HG02798 (cell line): ENCODE data around the gene C17orf100.

Experiments
- ATAC-seq: cut with Tn5 transposase; IDR thresholded peaks from one replicate; pipeline ENCODE4 v1.9.1; 2021; ENCODE audit warnings: mild to moderate bottlenecking; ENCODE audit not compliant: unreplicated experiment, poor library complexity

Gene C17orf100

DNA sequence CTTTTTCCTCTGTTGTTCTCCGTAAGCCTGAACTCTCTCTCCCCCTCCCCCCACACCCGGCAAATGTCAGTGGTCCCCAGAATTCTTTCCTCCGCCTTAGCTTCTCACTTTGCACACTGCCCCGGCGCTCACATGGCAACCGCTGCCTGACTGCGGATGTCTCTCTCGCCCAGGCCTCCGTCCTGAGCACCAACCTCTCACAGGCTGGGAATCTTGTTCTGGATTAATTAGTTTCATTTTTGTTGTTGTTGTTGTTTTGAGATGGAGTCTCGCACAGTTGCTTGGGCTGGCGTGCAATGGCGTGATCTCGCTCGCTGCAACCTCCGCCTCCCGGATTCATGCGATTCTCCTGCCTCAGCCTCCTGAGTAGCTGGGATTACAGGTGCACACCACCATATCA lies 16.7 kb downstream of the C17orf100 start:
- ATAC-seq = no peak

DNA sequence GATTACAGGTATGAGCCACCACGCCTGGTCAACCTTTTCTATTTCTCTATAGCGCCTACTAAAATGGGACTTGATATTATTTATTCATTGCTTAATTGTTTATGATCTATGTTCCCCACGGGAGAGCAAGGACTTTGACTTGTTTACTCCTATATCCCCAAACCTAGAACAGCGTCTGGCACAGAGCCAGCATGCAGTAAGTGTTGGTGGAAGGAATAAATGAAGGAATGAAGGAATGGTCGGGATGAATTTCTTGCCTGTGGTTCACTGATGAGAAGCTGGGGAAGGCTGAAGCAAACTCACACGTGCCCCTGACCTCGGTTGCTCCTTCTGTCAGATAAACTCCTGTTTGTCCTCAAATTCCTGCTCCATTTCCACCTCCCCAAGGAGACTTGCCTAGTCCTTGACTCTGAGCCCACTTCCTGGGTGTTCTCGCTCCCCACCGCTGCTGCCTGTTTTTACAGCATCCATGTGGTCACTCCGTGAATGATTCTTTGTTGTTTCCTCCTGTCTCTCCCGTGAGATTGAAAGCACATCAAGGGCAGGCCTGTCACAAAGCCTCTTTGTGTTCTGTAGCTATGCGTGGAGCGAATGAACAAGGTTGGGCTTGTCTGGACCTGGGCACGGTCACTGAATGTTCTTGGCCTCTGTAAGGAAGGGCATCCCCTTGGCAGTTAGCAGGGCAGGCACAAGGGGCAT lies 17.3 kb downstream of the C17orf100 start:
- no peak for ATAC-seq

DNA sequence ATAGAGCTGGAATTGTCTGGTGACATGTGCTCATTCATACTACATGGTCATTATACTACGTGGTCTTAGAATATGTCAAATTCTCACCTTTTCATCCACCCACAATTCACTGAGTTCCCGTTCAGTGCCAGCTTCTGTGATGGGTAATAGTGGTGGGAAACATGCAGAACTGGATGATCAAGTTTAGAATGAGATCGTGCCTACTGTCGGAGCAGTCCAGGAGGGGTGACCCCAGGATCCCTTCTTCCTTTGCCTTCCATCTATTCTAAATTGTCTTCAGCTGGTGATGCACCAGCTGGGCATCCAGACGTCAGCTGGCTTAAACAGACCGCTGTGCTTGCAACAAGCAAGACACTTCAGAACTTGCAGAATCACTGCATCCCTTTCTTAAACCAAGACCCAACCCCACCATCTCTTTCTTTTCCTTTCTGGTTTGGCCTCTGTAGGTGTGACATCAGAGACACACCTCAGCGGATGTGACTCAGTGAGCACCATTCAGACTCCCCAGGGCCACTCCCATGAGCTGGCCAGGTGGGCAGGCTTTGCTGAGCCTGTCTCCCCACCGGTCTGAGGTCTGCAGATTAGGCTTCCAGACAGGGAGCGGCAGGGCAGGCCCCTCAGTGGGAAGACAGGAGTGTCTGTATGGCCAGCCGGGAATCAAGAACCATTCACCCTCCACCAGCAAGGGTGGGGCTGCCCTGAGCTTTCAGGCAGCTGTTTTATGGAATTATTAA lies 18.1 kb downstream of the C17orf100 start:
- no peak for ATAC-seq

DNA sequence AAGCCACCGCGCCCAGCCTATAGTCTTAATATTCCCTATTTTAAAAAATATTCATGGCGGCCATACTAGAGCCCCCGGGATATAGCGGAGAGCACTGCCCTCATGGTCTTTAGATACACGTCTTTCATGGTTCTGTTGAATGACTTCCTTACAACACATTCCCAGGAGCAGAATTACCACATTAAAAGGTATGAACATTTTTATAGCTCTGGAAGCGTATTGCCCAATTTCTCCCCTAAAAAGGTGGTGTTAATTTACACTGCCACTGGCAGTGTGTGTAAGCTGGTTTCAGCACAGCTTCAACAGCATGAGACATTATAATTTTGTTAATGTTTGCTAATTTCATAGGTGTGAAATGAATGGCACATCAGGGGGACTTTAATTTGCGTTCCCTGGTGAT lies 19.0 kb downstream of the C17orf100 start:
- ATAC-seq = no peak

DNA sequence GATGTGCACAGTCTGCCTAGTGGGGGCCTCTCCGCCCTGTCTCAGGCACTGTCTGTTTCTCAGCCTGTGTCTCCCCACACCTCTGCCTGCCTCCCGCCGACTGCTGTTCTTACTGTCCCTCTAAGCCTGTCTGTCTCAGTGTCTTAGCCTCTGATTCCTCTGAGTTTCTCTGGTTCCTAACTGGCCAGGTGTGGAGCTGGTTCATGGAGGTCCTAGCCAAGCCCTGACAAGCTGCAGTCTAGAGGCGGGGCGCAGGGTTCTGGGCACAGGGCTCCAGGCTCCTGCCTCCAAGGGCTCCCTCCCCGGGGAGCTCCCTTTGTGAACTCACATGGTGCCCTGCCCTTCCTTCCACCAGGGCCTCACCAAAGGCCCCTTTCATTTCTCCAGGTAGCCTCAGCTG lies 19.4 kb downstream of the C17orf100 start:
- ATAC-seq = no peak

DNA sequence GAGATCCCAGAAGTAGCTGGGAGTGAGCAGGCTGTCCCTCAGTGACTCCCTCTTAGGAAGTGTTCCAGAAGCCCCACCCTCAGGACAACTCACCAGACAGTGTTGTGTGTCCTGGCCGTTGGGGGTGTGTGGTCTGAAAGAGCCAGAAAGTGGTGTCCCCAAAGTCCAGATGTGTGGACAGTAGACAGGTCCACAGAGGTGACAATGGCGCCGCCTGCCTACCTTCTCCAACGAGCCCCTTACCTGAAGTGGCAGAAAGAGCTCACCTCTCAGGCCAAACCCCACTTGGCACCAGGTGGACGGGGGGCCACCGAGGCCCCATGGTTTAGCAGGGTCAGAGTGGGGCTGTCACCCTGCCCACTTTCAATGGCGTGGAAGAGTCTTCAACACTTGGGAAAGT lies 19.9 kb downstream of the C17orf100 start:
- no peak for ATAC-seq

DNA sequence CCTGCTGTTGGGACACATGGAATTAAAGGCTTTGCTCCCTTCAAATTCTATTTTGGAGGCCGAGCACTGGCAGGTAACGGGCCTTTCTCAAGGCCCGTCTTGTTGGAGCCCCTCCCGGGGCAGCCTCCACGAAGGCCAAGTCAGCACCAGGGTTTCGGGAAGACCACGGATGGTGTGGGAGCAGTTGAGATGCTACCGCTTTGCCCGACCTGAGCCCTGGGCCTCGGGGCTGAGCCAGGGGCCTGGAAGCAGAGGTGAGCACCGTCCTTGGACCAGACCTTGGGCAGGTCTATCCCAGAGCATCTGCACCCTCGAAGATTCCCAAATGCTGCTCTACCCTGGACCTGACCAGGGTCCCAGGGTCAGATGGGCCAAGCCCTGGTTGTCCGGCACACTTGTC lies 23.0 kb downstream of the C17orf100 start:
- no peak for ATAC-seq

DNA sequence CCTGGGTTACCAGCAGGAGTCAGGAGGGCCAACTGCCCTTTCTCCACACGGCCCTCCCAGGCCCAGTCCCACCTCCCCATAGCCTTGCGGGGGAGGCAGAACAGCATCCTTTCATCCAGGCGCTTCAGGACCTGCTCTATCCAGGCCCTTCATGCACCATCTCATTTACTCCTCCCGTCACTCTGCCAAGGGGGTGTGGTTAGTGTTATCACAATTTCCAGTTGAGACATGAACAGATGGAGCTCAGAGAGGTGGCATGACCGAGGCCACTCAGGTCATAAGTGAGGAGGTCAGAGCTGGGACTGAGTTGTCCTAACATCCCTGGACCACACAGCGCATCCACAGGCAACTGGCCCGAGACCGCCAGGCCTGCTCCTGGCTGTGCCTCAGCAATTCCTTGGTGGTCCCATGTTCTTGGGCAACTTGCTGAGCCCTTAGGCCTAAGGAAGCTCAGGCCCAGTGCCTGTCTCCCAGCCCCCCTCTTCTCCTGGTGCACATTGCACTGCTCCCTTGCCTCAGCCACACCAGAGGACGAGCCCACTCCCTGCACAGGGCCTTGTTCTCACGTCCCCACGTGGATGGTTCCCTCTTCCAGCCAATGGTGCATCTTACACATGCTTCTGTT lies 23.8 kb downstream of the C17orf100 start:
- no peak for ATAC-seq

DNA sequence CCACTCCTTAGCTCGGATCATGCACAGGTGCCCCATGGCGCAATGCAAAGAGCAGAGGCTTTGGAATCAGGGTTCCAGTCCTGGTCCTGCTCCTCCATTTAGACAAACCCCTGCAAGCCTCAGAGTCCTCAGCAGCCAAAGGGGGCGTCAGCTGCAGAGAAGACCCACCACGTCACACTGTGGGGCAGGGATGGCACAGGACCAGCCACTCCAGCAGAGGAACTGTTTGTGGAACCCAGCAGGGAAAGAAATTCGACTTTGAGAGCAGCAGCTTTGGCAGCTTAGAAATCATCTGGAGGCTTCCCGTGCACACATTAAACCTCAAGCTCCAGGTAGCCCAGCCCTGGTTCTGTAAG lies 25.2 kb downstream of the C17orf100 start:
- ATAC-seq = no peak

DNA sequence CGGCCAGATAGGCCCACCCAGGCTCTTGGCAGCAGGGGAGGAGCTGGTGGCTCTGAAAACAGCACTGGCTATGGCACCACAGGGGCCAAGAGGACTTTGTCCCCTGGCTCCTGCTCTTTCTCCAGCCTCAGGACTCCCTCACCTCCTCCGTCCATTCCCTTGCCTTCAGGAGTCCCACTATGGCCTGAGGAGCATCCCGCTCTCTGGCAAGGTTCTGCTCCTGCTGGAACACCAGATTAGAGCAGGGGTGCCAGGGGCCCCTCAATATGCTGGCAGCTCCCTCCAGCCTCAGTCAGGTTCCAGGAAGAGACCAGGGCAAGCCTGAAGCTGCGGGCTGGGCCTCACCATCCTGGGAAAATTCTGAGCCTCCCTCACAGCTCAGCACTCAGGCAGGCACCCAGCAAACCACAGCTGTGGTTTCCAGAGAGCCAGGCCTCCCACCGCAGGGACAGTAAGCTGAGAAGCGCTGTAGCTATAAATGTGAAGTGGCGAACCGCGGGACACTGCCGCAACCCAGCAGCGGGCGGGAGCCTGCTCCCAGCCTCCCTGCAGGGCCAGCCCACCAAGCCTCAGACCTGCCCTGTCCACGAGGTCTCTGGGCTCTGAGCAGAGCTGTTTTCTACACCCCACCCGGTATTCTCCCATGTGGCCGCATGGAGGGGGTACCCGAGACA lies 25.7 kb downstream of the C17orf100 start:
- ATAC-seq = no peak

DNA sequence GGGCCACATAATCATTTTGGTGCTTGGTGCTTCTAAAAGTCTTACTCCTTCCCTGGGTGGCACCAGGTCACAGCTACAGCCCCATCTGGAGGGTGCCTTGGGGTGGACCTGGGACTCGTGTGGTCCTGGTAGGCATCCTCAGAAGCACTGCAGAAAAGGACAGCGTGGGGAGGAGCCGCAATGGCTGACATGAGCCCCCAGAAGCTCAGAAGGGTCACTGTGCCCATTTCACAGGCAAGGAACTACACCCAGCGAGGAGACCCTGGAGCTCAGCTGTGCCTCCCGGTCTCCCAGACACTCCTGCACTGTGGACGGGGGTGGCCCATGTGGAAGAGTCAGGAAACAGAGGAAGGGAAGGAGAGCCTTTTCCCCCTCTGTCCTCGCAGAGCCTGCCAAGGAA lies 26.4 kb downstream of the C17orf100 start:
- no peak for ATAC-seq

DNA sequence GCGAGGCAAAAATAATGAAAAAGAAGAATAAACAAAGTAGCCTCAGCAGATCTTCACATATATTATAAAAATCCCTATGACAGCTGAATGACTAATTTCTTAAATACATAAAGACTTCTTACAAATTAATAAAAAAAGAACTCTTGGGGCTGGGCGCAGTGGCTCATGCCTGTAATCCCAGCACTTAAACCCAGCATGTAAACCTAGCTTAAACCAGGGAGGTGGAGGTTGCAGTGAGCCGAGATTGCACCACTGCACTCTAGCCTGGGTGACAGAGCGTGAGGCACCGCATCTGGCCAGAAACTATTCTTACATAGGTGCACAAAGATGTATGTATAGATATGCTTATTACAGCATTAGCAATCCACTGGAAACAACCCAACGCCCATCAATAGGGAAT lies 27.7 kb downstream of the C17orf100 start:
- no peak for ATAC-seq

DNA sequence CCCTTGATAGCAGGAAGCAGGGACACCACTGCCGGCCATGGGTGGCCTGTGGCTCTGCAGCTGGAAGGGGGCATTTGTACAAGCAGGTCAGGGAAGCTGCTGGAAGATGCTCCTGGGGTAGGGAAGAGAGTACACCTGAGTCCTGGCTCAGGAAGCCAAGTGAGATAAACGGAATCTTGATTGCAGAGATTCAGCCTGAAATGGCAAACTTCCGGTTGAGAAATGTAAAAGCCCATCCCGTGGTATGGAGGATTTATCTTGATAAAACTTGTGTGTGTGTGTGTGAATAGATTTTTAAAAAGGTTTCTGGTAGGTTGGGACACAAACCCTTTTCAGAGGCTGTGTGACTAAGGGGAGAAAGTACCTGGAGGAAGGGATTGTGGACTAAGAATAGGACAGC lies 29.6 kb downstream of the C17orf100 start:
- no peak for ATAC-seq

DNA sequence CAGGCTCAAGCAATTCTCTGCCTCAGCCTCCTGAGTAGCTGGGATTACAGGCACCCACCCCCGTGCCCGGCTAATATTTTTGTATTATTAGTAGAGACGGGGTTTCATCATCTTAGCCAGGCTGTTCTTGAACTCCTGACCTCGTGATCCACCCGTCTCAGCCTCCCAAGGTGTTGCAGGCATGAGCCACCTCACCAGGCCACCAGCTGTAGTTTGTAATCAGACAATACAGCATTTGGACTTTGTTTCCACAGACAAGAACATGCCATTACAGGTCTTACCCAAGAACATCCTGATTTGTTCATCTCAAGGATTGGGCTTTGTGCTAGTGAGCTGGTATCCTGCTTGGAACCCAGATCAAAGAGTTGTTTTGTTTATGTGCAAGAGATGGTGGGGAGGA lies 30.1 kb downstream of the C17orf100 start:
- ATAC-seq = no peak

DNA sequence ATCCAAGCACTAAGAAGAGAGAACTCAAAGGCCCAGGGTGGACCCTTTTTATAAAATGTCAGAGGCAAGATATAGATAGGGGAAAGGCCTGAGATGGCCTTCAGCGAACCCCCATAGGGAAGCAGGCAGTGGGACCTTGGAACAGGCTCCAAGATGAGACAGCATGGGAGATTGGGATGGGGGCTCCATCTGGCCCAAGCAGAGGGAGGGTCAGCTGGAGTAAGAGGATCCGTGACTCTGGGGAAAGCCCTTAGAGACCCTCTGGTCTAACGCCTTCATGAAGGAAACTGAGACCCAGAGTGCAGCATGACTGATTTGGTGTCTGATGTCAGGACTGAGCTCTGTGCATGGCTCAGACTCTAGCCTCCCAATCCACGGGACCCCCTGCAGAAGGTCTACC lies 30.8 kb downstream of the C17orf100 start:
- ATAC-seq = no peak

DNA sequence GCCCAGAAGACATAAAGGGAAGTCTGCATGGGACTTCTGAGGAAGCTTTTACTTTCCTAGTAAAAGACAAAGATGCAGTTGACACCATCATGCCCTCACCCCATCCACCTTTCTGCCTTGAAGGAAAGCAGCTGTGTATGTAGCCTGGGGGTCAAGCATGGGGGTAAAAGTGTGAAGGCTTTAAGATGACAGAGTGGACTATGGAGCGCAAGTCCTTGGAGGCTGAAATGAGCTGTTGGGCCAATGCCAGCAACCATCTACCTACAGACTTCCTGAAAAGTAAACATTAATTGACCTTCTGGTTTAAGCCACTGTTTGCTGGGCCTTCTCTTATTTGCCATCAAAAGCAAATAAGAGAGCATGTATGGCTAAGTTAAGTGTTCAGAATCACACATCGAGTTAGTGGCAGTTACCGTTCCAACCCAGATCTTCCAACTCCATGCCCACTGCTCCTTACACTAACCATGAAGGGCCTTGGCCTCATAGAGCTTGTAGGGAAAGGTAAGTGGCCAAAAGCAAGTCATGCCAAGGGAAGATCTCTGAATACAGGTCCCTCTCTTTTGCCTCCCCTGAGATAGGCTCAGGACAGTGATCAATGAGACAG lies 31.6 kb downstream of the C17orf100 start:
- ATAC-seq = no peak

DNA sequence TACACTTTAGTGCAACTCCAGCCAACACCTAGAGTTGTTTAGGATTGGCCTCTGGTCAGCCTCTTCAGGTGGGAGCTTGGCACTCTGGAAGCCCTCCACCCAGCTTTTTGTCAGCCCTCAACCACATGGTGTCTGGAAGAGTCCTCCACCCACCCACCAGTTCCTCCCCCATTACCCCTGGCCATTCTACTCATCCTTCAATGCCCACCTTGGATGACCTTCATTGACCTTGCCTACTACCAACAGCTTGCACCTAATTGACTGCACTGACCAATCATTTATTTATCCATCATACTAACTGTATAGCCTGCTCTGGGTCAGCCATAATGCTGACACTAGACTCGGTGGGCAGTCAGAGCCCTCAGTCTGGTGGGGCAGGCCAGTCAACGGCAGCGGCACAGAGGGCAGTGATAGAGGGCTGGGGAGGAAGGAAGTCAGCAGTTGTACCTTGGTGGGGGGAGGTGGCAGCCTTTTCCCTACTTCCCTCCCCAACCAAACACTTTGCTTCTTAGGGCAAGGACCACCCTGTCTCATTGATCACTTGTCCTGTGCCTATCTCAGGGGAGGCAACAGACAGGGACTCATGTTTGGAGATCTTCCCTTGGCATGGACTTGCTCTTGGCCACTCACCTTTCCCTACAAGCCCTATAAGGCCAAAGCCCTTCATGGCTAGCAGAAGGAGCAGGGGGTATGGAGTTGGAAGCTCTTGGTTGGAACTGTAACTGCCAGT lies 32.3 kb downstream of the C17orf100 start:
- ATAC-seq = no peak

DNA sequence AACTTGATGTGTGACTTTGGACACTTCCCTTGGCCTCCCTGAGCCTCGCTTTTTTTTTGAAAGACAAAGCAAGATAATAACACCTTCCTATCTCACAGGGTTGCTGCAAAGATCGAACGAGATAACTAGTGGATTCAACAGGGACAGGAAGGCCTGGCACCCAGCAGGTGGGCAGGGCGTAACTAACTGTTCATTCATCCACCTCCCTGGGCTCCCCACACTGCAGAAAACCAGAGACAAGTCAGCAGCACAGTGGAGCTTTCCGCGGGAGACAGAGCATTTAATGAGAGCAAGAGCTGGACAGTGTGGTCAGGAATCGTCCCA lies 32.9 kb downstream of the C17orf100 start:
- no peak for ATAC-seq

DNA sequence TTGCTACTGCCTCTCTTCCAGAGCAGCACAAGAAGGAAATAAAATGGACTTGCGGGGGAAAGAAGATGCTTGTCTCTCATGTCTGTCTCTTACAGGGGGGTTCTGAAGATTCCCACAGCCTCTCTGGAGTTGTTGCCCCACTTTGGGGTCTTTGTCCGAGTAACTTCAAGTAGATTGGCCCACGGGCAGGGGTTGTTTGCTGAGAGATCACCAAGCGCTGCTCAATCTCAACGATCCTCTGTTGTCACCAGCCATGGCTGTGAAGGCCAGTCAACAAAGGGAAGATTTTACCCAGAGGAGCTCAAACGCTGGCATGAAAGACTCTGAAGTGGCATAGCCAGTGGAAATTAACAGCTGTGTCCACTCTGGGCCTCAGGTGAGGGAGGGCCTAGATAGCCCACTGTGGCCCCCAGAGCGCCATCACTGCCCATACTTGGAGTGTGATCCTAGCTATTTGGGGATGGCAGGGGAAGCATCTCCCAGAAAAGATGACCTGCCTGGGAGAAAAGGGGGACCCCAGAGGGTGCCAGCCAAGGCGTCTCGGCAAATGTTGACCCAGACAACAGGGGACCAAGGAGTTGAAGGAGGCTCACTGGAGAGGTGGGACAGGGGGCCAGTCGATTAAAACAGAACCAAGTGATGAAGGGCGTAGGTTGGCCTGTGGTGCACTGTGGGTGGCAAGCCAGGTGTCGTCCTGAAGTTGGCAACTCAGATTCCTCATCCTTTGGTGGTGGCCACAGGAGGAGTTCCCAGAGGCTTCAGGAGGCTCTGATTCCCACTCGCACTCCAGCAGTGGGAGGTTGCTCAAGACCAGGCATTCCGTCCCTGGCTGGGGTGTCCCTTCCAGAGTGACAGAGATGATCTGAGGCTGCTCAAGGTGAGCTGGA lies 33.6 kb downstream of the C17orf100 start:
- no peak for ATAC-seq
